ENCODE measurements around the gene KRT27.

The KRT27 gene

GRCh38 chr17:40809721-40810421 lies 27.5 kb upstream of the KRT27 start:
- DNase-seq (ENCODE audit: low spot score) = no peak

GRCh38 chr17:40806131-40806530 lies 23.8 kb upstream of the KRT27 start:
- DNase-seq (ENCODE audit: low spot score) = no peak

DNA sequence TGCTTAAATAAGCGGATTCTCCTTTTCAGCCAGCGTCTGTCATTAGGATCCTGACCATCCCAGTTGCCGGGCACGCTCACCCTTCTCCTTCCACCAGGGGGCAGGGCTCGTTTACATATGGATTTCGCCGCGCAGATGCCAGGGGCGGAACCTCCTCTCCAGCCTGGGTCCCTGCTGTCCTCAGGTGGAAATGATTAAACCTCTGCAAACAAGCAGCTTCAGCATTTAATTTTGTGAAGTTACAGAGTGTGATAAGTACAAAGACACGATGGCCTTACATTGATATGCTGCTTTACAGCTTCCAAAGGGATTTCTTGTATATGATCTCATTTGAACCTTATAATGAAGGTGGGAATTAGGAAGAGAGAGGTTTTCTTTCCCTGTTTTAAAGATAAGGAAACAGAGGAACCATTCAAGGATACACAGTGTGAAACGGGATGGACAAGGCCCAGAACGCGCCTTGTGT lies 21.3 kb upstream of the KRT27 start:
- DNase-seq (ENCODE audit: low spot score) = peak; percentile 11

DNA sequence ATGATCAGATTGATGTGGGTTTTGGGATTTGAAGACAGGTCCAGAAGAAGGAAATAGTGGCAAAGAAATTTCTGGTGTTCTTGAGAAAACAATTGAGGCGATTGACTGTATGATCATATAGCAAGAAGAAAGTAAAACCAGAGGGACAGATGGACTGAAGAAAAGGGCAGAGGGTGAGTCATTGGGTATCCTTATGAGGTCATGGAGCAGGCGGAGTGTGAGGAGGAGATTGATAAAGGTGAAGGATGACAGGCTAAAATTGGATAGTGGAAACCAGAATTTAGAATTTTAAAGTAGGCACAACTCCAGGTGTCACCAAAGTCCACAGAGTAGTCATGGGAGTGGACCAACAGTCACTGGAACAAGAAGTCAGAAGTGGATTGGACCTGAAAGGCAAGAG lies 18.8 kb upstream of the KRT27 start:
- no peak for DNase-seq (ENCODE audit: low spot score)

DNA sequence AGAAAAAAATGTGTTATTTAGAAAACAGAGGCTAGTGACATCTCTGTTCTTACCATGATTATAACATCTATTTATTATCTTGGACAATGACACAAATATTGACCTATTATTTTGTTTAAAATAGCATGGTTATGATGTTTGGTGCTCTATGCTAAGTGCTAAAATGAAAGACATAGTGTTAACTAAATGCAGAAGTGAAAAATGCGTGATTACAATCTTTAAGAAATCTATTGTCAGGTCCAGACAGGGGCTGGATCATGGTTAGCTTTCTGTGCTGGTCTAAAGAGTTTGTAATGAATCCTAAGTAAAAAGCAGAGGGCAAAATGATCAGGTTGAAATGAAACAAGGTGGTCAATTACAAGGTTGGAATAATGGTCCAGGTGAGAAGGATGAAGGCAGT lies 18.0 kb upstream of the KRT27 start:
- DNase-seq (ENCODE audit: low spot score) = no peak

GRCh38 chr17:40799859-40800258 lies 17.5 kb upstream of the KRT27 start, which contains the start of gene KRT28:
Gene KRT28, minus strand, starts transcription at chr17:40799959. Its CDS starts 66 bp downstream, at chr17:40799893.
- DNase-seq (ENCODE audit: low spot score) = no peak

DNA sequence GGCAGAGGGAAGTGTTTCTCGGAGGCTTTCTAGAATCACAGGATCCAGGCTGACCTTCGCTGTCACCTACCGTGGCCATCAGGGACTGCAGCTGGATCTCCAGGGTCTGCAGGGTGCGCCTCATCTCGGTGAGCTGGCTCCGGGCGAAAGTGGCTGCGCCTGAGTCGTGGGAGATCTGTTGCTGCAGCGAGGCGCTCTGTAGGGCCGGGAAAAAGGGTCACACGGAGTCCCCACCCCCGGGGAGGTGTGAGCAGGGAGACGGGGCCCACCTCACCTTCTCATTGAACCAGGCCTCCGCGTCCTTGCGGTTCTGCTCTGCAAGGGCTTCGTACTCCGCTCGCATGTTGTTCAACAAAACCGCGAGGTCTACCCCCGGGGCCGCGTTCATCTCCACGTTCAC lies 14.5 kb upstream of the KRT27 start:
- no peak for DNase-seq (ENCODE audit: low spot score)

DNA sequence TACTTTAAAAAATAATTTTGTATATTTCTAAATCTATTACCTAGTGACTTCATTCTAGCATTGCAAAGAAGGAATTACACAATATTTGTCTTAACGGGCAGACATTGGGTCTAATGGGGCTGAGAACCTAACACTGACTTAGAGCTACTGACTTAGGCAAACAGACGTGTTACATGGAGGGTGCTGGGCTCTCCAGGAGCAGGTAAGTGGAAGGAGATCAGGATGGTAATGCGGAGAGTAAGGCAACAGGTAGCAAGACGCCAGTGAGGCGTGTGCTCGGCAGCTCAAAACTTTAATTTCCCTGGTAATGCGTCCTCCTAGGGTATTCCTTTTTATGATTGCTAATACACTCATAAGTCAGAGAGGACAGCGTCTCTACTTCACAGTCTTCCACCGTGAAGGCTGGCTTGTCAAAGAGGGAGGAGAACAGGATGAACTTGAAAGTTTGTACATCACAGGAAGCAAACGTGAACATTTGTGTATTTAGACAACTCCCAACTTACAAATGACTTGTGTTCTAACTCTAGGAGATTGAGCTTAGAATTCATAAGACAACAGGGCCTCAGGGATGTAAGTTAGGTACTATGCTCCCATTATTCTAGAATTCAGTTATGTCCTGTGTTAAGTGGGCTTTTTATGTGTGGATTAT lies 12.8 kb upstream of the KRT27 start:
- DNase-seq (ENCODE audit: low spot score) = no peak

DNA sequence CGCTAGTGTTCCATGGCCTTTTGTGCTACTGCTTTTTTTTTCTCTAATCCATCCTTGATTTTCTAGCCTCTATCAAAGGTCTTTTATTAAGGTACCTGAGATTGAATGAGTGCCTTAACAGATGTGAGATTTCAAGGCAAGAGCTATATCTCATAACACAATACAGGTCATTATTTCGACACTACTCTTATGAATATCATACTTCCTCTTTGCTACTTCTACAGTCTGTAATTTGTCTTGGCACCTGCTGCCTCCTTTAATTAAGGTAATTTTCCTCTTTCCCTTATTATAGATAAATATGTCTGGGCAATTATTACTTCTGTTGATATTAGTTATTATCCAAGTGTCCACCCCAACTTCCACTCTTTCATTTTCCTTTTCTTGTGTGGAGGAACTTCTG lies 12.1 kb upstream of the KRT27 start:
- DNase-seq (ENCODE audit: low spot score) = no peak

DNA sequence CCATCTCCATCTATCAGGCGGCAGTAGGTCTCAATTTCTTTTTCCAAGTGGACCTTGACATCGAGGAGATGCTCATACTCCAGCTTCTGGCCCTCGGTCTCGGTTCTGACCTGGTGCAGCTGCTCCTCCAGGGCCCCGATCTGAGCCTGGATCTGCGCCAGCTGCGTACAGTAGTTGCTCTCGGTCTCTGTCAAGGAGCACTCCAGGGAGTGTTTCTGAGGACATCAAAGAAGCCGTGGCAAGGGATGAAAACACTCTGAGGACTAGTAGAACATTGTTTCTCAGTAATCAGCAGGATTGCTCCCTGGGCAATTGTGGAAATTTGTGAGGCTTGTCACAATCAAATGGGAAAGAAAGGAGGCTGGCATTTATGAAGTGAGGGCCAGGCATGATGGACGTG lies 11.5 kb upstream of the KRT27 start:
- no peak for DNase-seq (ENCODE audit: low spot score)

- DNase-seq (ENCODE audit: low spot score) = peak; percentile 5
These were observed 9.6 kb upstream of the KRT27 start for GRCh38 chr17:40791787-40792436.

DNA sequence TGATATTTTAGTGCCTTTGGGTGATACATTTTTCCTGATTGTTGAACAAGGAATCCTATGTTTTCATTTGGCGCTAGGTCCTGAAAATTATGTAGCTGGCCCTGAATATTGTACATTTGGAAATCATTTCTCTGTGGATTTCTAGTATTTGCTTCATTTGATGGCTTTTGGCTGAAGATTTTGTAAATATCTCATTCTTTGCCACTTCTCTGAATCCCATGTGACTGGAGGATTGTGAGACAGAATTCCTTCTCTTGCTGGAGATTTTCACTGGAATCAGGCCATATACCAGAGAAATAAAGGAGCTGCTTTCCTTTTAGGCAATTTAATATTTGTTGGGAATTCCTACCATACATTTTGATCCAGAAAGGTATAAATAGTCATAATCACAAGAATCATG lies 8.8 kb upstream of the KRT27 start:
- DNase-seq (ENCODE audit: low spot score) = no peak

DNA sequence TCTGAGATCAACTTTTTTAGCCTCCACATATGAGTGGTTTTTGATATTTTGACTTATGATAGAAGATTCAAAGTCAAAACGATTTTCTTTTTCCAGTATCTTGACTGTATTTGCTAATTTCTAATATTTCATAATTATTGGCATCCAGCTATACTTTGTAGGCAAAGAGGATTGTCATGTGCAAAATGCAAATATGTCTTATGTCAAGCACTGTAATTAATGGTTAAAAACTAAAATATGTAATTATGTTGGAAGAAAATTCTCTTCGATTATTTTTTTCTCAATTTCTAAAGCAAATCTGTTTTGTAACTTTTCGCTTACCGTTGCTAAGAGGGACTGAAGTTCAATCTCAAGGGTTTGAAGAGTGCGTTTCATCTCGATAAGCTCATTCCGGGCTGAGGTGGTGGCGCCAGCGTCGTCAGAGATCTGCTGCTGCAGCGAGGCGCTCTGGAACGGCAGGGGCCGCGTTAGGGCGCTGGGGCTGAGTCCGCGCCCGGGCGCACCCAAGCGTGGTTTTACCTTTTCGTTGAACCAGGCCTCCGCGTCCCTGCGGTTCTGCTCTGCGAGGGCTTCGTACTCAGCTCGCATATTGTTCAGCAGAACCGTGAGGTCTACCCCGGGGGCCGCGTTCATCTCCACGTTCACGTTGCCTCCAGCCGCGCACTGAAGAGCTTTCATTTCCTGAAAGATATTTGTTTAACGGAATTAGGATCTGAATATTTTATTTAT lies 3.0 kb downstream of the KRT27 start:
- DNase-seq (ENCODE audit: low spot score) = no peak

DNA sequence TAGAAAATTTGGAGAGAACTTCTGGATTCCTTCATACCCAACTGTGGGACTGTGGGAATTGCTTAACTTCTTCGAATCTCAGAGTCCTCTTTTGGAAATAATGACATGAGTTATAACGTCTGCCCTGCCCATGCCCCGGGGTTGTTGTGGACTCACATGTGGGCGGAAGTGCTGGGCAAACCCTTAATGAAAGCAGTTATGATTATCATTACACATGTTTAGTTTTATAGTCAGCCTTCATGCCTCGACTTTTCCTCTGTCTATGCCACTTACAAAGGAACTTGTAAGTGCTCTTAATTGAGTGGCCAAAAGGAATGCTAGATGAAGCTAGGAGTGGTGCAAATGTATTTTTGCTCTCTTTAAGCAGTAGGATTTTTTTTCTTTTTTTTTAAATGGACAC lies 3.9 kb downstream of the KRT27 start:
- DNase-seq (ENCODE audit: low spot score) = no peak

DNA sequence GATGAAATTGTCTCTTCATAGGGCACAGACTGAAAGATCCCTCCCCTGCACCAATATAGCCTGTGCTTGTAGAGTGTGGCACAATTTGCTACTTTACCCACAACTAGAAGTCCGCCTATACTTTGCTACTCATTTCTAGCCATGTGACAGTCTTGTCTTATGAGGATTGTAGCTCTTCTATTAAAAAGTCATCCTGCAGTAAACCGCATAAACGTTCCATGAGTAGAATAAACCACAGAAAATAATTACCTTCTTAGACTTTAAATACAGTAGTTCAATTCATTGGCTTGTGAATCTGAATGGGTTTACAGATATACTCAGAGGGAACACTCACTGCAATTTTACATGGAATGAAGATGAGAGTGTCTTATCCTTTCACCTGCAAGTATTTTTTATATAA lies 4.4 kb downstream of the KRT27 start:
- DNase-seq (ENCODE audit: low spot score) = no peak

DNA sequence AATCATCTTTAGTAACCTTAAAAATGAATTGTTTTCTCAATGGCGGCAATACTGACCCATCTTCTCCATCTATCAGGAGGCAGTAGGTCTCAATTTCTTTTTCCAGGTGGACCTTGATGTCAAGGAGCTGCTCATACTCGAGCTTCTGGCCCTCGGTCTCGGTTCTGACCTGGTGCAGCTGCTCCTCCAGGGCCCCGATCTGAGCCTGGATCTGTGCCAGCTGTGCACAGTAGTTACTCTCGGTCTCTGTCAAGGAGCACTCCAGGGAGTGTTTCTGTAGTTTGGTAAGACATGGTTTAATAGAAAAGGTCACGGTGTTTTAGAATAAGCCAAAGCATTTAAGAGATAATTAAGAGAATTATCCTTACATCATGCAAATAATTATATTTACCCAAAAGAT lies 4.9 kb downstream of the KRT27 start:
- DNase-seq (ENCODE audit: low spot score) = no peak

- DNase-seq (ENCODE audit: low spot score) = no peak
These were observed 6.4 kb downstream of the KRT27 start for GRCh38 chr17:40775945-40776344.

DNA sequence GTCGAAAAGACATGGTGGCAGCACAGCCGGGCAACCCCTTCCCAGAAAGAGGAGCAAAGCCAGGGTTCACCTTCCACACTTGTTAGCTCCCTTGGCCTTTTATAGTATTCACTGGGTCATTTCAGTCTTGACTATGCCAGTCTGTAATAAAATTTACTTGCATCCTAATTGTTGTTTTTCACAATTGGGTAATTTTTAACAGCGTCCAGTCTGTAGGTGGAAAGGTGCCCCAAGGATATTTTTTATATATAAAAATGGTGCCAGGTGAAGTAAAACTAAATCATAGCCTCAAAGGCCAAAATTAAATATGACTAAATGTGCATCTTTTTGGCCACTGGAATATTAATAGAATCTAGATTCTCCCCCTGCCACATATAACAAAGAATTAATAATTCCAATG lies 10.2 kb downstream of the KRT27 start, which contains the start of gene KRT26:
Gene KRT26 (minus strand): TSS at position 101 of the 400 bp plus-strand sequence. CDS start 88 bp downstream, at position 13.
- DNase-seq (ENCODE audit: low spot score) = no peak

DNA sequence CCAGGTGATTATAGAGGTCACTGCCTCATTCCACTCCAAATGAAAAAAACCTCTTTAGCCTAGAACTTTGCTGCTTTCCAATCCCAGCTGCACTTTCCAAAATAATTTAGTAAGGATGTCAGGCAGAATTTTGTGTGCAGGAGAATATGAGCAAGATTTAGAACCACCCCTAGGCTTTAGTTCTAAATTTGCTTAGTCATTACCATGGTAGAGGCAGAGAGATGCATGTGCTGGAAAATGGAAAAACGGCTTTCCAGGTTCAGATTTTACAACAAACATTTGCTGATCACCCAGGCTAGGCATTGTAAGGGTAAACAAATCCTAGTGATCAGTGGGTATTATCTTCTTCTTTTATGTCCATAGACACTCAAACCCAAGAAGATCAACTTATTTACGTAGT lies 16.7 kb downstream of the KRT27 start:
- DNase-seq (ENCODE audit: low spot score) = no peak

DNA sequence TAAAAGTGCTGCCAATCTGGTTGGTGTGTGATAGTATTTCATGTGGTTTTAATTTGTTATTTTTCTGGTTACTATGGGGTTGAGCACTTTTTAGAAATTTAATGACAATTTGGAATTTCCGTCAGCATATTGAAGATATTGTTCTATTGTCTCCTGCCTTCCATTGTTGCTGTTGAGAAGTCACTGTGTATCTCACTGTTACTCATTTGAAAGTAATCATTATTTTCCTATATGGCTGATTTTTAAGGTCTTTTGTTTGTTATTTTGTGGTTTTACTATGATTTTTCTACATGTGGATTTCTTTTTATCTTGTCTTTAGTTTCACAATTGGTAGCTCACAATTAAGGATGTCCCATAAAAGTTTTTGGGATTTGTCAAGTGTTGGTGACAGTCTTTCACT lies 18.6 kb downstream of the KRT27 start:
- DNase-seq (ENCODE audit: low spot score) = no peak

DNA sequence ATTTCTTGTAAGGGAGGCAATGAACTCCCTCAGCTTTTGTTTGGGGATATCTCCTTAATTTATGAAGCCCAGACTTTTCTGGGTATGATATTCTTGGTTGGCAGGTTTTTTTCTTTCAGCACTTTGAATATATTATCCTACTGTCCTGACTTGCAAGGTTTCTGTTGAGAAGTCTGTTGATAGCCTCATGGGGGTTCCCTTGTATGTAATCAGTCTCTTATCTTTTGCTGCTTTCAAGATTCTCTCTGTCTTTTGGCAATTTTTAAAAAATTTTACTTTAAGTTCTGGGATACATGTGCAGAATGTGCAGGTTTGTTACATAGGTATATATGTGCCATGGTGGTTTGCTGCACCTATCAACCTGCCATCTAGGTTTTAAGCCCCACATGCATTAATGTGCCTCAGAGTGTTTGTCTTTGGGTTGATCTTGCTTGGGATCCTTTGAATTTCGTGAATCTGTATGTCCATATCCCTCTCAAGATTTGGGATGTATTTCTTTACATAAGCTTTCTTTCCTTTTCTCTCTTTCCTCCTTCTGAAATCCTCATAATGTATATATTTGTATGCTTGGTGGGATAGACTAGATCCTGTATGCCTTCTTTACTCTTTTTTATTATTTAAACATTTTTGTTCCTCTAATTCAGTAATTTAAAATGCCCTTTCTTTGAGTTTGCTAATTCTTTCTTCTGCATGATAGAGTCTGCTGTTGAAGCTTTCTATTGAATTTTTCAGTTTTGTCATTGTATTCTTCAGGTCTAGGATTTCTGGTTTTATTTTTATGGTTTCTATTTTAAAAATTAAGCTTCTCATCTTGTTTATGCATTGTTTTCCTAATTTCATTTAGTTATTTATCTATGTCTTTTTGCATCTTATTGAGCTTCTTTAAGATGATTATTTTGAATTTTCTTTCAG lies 22.0 kb downstream of the KRT27 start:
- DNase-seq (ENCODE audit: low spot score) = no peak

Measured in putamen (tissue), 1 donor.